ENCODE data around the gene RFX4. TPM values are rescaled to one million over a fixed set of nuclear protein-coding genes. Genes with fewer than 3 reads are reported as not detected.

Gene RFX4
- total and polyA plus RNA-seq, 2 of the 13 experiments (the other 11 are each of a cell fraction or from before 2014, with no cell fraction given): not detected

- TF ChIP-seq ZNF33B (CRISPR knock-in tag; IDR thresholded peaks at IDR 0.05) (no peak), EZH2 (conservative IDR thresholded peaks at IDR 0.05; ENCODE audit: low read depth, low read length) (0 out of 2 replicates have a peak, but pooled peaks have one; percentile 18)
- Histone ChIP-seq H4K20me1 (ENCODE audit: insufficient read depth, low read length) (no peaks in the 10 kb centered on the region), H3K4me1 (ENCODE audit: insufficient read depth, low read length) (no peaks in the 10 kb centered on the region), H3K27ac (ENCODE audit: extremely low read length, insufficient read depth, low read length) (no peak overlapping the region), H2AFZ (ENCODE audit: low read length) (no peak overlapping the region), H3K27me3 (ENCODE audit: control insufficient read depth in 1 of 2, insufficient read depth in 2 of 2, low read length in 2 of 2) (peaks cover 21 to 85% of the 10 kb centered on the region in 2 experiments), H3K36me3 (replicated peaks in 1 of 2; ENCODE audit: control insufficient read depth in 1 of 2, insufficient read depth in 2 of 2, low read length in 2 of 2) (no peaks in the 10 kb centered on the region), H3K9ac (ENCODE audit: insufficient read depth, low read depth, low read length) (no peak overlapping the region), H3K79me2 (ENCODE audit: insufficient read depth, low read length) (no peaks in the 10 kb centered on the region), H3K9me3 (ENCODE audit: low read length) (no peaks in the 10 kb centered on the region), H3K4me2 (ENCODE audit: low read depth, low read length) (no peak overlapping the region), H3K4me3 (replicated peaks in 1 of 3; ENCODE audit: insufficient read depth in 1 of 3, low read depth in 2 of 3, low read length in 3 of 3) (no peak overlapping the region)
- ATAC-seq (0 out of 3 replicates have a peak, but pooled peaks have one; percentile 19), FAIRE-seq (no peak), DNase-seq (ENCODE audit: low spot score) (no peak)
- WGBS (ENCODE audit: low lambda C conversion rate): 9% methylated on average over 32 of the region's 41 CpGs
- in situ Hi-C loops (cut with HindIII; ENCODE audit: extremely low pct_ligation_motif_present, low pct_unique_long_range_greater_than_20kb): no loop called here
- ChIA-PET CTCF (ENCODE audit: low intra/inter-chr PET ratio, low total read pairs) (no interaction called here), POLR2A (no interaction called here)
- intact Hi-C loops (cut with micrococcal nuclease; ENCODE audit: unreplicated experiment): no loop called here
- BruUV-seq (replicated peaks): no TSS peak
Observed at GRCh38 chr12:106584104-106585064, 1.6 kb downstream of the RFX4 start.

GRCh38 chr12:106585105-106585520 is 2.3 kb downstream of the RFX4 start:
- ATAC-seq (no peak), DNase-seq (ENCODE audit: low spot score) (no peak), FAIRE-seq (no peak)
- BruUV-seq (replicated peaks): no TSS peak
- H3K27me3 ChIP-seq (ENCODE audit: control insufficient read depth in 1 of 2, insufficient read depth in 2 of 2, low read length in 2 of 2): peaks cover 20 to 86% of the 10 kb centered on the region in 2 experiments
- WGBS (ENCODE audit: low lambda C conversion rate): 30% methylated on average over 15 of the region's 17 CpGs
- no peak overlapping the region for H3K4me2 ChIP-seq (ENCODE audit: low read depth, low read length)
- no peaks in the 10 kb centered on the region for H3K4me1 ChIP-seq (ENCODE audit: insufficient read depth, low read length)
- no peak overlapping the region for H3K27ac ChIP-seq (ENCODE audit: extremely low read length, insufficient read depth, low read length)
- in situ Hi-C loops (cut with HindIII; ENCODE audit: extremely low pct_ligation_motif_present, low pct_unique_long_range_greater_than_20kb): no loop called here
- no peak overlapping the region for H3K9ac ChIP-seq (ENCODE audit: insufficient read depth, low read depth, low read length)
- no peaks in the 10 kb centered on the region for H3K9me3 ChIP-seq (ENCODE audit: low read length)
- POLR2A ChIA-PET: no interaction called here
- H4K20me1 ChIP-seq (ENCODE audit: insufficient read depth, low read length): no peaks in the 10 kb centered on the region
- no peak overlapping the region for H2AFZ ChIP-seq (ENCODE audit: low read length)
- no peaks in the 10 kb centered on the region for H3K36me3 ChIP-seq (replicated peaks in 1 of 2; ENCODE audit: control insufficient read depth in 1 of 2, insufficient read depth in 2 of 2, low read length in 2 of 2)
- intact Hi-C loops (cut with micrococcal nuclease; ENCODE audit: unreplicated experiment): no loop called here
- H3K4me3 ChIP-seq (replicated peaks in 1 of 3; ENCODE audit: insufficient read depth in 1 of 3, low read depth in 2 of 3, low read length in 3 of 3): no peak overlapping the region
- CTCF ChIA-PET (ENCODE audit: low intra/inter-chr PET ratio, low total read pairs): no interaction called here
- H3K79me2 ChIP-seq (ENCODE audit: insufficient read depth, low read length): no peaks in the 10 kb centered on the region
- TF ChIP-seq LRRFIP1 (CRISPR knock-in tag; conservative IDR thresholded peaks at IDR 0.05): no peak
- TF ChIP-seq DZIP1 (CRISPR knock-in tag; IDR thresholded peaks at IDR 0.05): no peak
- TF ChIP-seq ZNF891 (CRISPR knock-in tag; IDR thresholded peaks at IDR 0.05): no peak
- TF ChIP-seq MLX (CRISPR knock-in tag; IDR thresholded peaks at IDR 0.05): no peak
- no peak for TF ChIP-seq TIGD3 (CRISPR knock-in tag; IDR thresholded peaks at IDR 0.05; ENCODE audit: borderline replicate concordance)
- no peak for TF ChIP-seq TCF7L2 (IDR thresholded peaks at IDR 0.05; ENCODE audit: low read depth, low read length)
